ENCODE data around the gene CELSR1. TPM values are rescaled to one million over a fixed set of nuclear protein-coding genes. Genes with fewer than 3 reads are reported as not detected.
A peak's percentile ranks its signal among the peaks of the same experiment; 100 is the strongest.
"Not testable (repeated sequence)": the region's sequence is repeated elsewhere in the genome, so short reads cannot be mapped to it uniquely, and the experiment has no call there.

Gene CELSR1
- total and polyA plus RNA-seq, 5 experiments from 2014 or later: 0.19 to 1.2 (median 0.66) TPM

DNA sequence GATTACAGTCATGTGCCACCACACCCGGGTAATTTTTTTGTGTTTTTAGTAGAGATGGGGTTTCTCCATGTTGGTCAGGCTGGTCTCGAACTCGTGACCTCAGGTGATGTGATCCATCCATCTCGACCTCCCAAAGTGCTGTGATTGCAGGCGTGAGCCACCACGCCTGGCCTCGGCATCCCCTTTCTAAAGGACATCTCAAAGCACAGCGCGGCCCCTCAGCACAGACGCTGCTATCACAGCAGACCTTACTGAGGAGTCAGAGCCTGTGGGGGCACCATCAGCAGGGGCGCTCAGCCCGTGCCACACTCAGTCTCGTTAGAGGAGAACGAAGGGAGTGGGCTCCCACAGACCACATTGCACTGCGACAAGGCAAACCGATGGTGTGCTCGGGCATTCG, 19.4 kb downstream of the CELSR1 start:
- Mint-ChIP-seq H3K9me3 (no peaks in the 10 kb centered on the region), H3K27ac (no peak overlapping the region), H3K36me3 (no peaks in the 10 kb centered on the region), H3K4me1 (no peaks in the 10 kb centered on the region), H3K27me3 (peaks cover 0 to 4% (median 0%) of the 10 kb centered on the region in 5 donors), H3K4me3 (no peak overlapping the region)
- POLR2A ChIA-PET: no interaction called here
- ATAC-seq: no peak
- DNase-seq: no peak

DNA sequence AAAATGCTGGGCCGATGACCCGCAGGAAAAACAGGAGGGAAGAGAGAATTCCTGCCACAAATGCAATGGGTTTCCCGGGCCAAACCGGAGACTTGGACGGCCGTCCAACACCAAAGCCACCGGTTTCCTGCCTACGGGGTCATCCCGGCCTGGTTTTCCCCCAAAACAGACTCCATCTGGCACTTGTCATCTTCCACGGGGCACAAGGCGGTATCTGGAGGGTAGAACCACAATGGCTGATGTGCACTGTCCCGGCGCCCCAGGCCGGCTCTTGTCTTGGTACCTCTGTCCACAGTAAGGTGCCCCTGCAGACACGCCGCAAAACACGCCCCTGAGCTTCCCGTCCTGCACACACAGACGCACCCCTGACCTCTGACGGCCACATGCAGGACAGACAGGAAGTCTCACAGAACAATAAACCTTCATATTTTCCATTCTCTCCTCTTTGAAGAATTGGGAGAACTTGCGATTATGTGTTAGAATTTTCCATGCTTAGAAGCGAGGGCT, 20.1 kb downstream of the CELSR1 start:
- POLR2A ChIA-PET: no interaction called here
- H3K27ac Mint-ChIP-seq: peak overlapping the region in 1 of 10 donors; percentile 11
- H3K36me3 Mint-ChIP-seq: no peaks in the 10 kb centered on the region
- H3K4me1 Mint-ChIP-seq: no peaks in the 10 kb centered on the region
- ATAC-seq (no peak), DNase-seq (no peak)
- no peaks in the 10 kb centered on the region for H3K9me3 Mint-ChIP-seq
- H3K27me3 Mint-ChIP-seq: peaks cover 0 to 4% (median 0%) of the 10 kb centered on the region in 5 donors
- H3K4me3 Mint-ChIP-seq: no peak overlapping the region

DNA sequence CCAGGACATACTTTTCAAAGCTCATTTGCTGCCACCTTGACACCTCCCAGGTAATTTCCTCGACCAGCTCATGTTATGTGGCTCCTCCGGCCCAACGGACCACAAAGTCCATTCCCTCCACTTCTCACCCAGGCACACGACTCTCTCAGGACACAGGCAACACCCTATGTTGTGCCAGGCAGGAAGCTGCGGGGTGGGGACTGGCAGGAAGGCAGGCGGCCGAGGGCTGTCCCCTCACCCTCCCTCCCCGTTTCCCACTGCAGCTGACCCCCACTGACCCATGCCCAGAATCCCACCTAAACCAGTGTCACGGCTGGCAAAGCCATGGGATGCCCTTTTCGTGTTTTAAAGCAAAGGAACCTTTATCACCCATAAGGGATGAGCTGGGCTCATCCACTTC, 20.8 kb downstream of the CELSR1 start:
- no peaks in the 10 kb centered on the region for H3K4me1 Mint-ChIP-seq
- POLR2A ChIA-PET: no interaction called here
- H3K27ac Mint-ChIP-seq: no peak overlapping the region
- H3K9me3 Mint-ChIP-seq: no peaks in the 10 kb centered on the region
- DNase-seq (no peak), ATAC-seq (no peak)
- H3K4me3 Mint-ChIP-seq: no peak overlapping the region
- H3K36me3 Mint-ChIP-seq: no peaks in the 10 kb centered on the region
- H3K27me3 Mint-ChIP-seq: peaks cover 0 to 4% (median 0%) of the 10 kb centered on the region in 5 donors

DNA sequence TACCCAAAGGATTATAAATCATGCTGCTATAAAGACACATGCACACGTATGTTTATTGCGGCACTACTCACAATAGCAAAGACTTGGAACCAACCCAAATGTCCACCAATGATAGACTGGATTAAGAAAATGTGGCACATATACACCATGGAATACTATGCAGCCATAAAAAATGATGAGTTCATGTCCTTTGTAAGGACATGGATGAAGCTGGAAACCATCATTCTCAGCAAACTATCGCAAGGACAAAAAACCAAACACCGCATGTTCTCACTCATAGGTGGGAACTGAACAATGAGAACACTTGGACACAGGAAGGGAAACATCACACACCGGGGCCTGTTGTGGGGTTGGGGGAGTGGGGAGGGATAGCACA, 21.3 kb downstream of the CELSR1 start:
- POLR2A ChIA-PET, H3K4me1 Mint-ChIP-seq, H3K27ac Mint-ChIP-seq, DNase-seq, H3K9me3 Mint-ChIP-seq, ATAC-seq, H3K27me3 Mint-ChIP-seq, H3K4me3 Mint-ChIP-seq, H3K36me3 Mint-ChIP-seq: not testable (repeated sequence)

DNA sequence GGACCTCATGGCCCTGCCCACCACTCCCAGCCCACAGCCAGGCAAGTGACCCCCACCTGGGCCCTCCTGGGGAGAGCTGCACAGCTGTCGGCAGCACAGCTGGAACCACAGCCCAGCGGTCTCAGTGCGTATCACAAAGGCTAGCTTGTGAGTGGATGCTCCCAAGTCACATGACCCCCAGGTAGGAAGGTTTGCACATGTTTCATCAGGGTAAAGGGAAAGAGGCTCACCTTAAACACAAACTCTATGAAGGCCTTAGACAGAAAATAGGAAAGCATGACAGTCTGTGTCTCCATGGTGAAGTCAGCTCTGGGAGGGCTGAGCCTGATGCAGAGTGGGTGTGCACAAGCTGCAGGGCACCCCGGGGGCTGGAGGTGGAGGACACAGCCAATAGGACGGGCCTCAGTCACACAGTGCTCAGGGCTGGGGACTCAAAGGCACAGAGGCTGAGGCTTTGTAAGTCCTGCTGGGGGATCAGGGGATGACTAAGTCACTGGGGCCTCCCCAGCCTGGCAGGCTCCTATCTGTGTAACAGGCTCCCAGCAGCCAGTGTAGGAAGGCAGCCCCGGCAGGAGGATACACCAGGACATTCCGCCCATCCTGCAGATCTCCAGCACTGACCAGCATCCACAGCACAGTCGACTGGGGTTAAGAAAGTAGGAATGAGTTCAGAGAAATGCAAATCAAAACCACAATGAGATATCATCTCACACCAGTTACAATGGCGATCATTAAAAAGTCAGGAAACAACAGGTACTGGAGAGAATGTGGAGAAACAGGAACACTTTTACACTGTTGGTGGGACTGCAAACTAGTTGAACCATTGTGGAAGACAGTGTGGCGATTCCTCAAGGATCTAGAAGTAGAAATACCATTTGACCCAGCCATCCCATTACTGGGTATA, 22.0 kb downstream of the CELSR1 start:
- no peaks in the 10 kb centered on the region for H3K36me3 Mint-ChIP-seq
- no peak for DNase-seq
- H3K9me3 Mint-ChIP-seq: no peaks in the 10 kb centered on the region
- no peak for ATAC-seq
- H3K4me3 Mint-ChIP-seq: no peak overlapping the region
- H3K27ac Mint-ChIP-seq: no peak overlapping the region
- H3K27me3 Mint-ChIP-seq: no peaks in the 10 kb centered on the region
- POLR2A ChIA-PET: no interaction called here
- no peaks in the 10 kb centered on the region for H3K4me1 Mint-ChIP-seq

DNA sequence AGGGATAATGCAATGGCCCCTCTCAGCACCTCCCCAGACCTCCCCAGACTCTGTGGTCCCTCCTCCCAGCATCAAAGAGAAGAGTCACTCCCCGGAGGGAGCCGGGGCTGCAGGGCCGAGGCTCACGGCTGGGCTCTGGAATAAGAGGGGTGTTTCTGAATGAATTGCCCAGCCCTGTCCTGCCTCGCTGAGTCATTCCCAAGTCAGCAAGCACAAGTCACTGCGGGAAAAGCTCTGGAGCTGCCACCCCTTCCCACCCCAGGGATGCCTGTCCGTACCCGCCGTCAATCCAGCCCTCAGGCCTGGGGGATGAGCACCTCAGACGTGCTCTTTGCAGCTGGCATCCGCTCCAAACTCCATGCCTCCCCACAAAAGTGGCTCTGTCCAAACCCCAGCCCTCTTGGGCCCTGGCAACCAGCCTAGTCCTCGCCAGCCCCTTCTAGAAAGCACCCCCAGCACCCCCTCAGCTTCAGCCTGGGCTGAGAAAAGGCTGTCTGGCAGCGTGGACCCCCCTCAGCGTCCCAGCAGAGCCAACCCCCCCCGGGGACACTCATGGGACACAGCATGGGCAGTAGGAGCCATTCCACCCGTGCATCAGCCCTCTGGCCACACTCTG, 22.7 kb downstream of the CELSR1 start:
- POLR2A ChIA-PET: no interaction called here
- peak overlapping the region in 1 of 10 donors; percentile 18 for H3K27ac Mint-ChIP-seq
- no peak for DNase-seq
- H3K4me1 Mint-ChIP-seq: peaks cover 0 to 2% (median 1%) of the 10 kb centered on the region in 4 donors
- H3K4me3 Mint-ChIP-seq: no peak overlapping the region
- peaks cover 0 to 1% (median 0%) of the 10 kb centered on the region in 5 donors for H3K27me3 Mint-ChIP-seq
- ATAC-seq: no peak
- H3K36me3 Mint-ChIP-seq: no peaks in the 10 kb centered on the region
- H3K9me3 Mint-ChIP-seq: no peaks in the 10 kb centered on the region

DNA sequence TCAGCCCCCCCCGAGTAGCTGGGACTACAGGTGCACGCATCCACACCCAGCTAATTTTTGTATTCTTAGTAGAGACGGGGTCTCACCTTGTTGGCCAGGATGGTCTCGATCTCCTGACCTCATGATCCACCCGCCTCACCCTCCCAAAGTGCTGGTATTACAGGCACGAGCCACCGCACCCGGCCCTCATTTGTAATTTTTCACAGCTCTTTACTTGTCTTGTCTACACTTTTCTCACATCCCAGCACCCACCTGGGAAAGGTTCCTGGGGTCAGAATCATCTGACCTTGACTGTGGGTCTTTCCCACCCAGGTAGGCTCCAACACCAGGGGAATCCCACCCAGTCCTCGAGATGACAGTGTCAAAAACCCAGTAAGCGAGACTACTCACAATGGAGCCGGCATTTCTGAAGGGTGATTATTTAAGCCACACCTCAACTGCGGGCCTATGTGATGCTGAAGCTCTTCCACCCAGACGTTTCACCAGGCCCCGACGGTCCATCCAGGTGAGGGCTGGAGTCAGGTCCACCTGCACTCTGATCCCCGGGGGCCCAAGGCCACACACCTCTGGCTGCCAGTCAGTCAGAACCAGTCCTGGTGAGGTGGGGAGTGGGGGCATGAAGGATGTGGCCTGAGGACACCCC, 23.4 kb downstream of the CELSR1 start:
- H3K27ac Mint-ChIP-seq: no peak overlapping the region
- H3K4me3 Mint-ChIP-seq: no peak overlapping the region
- POLR2A ChIA-PET: no interaction called here
- ATAC-seq (no peak), DNase-seq (no peak)
- peaks cover 0 to 4% (median 0%) of the 10 kb centered on the region in 5 donors for H3K27me3 Mint-ChIP-seq
- H3K4me1 Mint-ChIP-seq: peaks cover 0 to 4% (median 1%) of the 10 kb centered on the region in 4 donors
- no peaks in the 10 kb centered on the region for H3K36me3 Mint-ChIP-seq
- H3K9me3 Mint-ChIP-seq: no peaks in the 10 kb centered on the region

DNA sequence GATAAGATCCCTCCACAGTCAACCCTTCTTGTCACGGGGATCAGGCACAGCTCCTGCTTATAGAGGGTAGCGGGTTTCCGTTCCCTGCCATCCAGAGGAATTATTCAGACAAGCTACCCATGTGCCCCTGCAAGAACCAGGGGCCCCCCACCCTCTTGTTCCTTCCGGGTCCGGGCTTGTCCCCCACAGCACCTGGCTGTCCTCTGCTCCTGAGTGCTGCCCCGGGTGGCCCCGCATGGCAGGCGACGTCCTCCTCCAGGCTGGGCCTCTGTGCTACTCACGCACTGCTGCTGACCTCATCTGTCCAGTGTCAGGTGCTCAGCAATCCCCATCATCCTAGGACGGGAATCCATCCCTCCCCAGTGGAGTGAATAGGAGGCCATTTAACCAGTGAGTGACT, 24.7 kb downstream of the CELSR1 start:
- DNase-seq (no peak), ATAC-seq (no peak)
- no peak overlapping the region for H3K27ac Mint-ChIP-seq
- POLR2A ChIA-PET: no interaction called here
- H3K27me3 Mint-ChIP-seq: peaks cover 0 to 5% (median 0%) of the 10 kb centered on the region in 5 donors
- no peak overlapping the region for H3K4me3 Mint-ChIP-seq
- H3K36me3 Mint-ChIP-seq: no peaks in the 10 kb centered on the region
- no peaks in the 10 kb centered on the region for H3K9me3 Mint-ChIP-seq
- peaks cover 0 to 4% (median 1%) of the 10 kb centered on the region in 4 donors for H3K4me1 Mint-ChIP-seq

DNA sequence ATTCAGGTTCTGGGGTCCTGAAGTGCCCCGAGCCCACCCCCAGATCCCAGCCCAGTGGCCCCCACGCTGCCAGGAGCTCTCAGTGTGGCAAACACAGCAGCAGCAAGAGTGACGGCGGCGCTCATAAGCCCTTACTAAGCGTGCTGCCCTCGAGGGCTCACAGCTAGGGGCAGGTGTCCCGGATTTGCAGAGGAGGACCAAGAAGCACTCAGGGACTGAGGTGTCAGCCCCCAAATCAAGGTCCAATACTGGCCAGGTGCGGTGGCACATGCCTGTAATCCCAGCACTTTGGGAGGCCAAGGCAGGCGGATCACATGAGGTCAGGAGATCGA, 25.4 kb downstream of the CELSR1 start:
- ATAC-seq: no peak
- POLR2A ChIA-PET: no interaction called here

DNA sequence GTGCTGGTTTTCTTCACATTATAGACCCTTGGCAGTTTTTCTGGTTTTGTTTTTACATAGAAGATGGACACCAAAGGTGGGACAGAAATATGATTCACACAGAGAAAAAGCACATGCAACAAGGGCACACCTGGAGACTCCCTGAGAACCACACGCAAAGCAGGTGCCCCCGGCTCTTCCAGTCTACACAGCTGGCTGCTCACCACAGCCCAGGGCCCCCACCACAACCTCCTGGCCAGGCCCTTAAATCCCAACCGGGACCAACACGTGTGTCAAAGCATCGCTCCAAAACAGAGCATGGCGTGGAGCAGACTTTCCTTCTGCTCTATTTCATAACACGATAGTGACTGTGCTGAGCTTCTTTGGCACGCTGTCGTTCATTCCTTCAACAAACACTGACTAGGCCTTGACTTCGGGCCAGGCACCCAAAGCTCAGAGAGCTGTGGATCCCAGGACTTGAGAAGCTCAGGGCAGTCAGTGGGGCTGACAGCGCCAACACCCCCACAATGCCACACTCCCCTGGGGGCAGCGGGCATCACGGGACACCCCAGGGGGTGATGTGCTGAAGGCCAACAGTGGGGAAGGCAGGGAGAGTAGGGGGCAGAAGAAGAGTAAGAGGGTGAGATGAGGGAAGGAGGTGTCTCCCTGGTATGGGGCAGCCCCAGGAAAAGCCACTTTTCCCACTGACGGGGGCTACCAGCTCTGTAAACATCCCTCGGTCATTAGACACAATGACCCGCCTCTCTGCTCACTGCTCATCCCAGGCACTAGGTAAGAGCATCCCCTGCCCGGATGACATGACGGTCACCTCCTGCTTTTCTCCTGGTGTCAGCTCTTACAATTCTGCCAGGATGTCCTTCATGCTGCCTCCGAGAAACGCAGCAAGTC, 26.0 kb downstream of the CELSR1 start:
- POLR2A ChIA-PET: no interaction called here
- Mint-ChIP-seq H3K27ac (no peak overlapping the region), H3K27me3 (peaks cover 0 to 5% (median 0%) of the 10 kb centered on the region in 5 donors)

More for the DNA sequence above, 25.4 kb downstream of the CELSR1 start:
- no peak for DNase-seq
- no peaks in the 10 kb centered on the region for H3K36me3 Mint-ChIP-seq
- H3K4me3 Mint-ChIP-seq: no peak overlapping the region
- no peaks in the 10 kb centered on the region for H3K9me3 Mint-ChIP-seq
- no peak overlapping the region for H3K27ac Mint-ChIP-seq
- H3K27me3 Mint-ChIP-seq: peaks cover 0 to 5% (median 0%) of the 10 kb centered on the region in 5 donors
- peaks cover 0 to 4% (median 1%) of the 10 kb centered on the region in 4 donors for H3K4me1 Mint-ChIP-seq

DNA sequence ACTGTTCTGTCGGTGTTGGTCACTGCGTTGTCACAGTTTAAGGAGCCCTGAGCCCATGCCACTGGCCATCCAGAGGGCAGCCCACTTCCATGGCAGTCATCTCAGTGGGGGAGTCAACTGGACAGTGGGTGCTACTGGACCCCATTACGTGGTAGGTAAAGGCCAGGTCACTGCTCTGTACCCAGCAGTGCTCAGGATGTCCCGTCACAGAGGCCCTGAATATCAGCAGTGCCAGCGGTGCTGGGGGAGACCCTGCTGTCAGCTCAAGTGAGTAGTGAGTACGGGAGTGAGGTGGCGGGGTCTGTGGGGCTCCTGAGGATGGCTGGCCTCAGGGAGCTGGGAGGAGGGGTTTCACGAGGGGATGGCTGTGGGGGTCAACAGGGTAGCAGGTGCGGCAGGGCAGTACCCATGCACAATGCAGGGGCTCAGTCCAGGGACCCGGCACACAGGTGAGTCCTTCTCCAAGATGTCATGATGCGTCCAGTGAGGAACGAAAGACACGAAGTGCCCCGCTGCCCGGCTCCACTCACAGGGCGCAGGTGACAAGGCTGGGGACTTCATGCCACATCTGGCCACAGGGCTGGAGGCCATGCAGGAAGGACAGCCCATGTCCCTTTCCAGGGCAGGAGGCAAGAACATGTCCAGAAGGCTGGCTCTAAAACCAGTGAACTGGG, 27.9 kb downstream of the CELSR1 start:
- H3K9me3 Mint-ChIP-seq: no peaks in the 10 kb centered on the region
- H3K4me1 Mint-ChIP-seq: peaks cover 0 to 4% (median 1%) of the 10 kb centered on the region in 4 donors

More for the DNA sequence above, 26.0 kb downstream of the CELSR1 start:
- ATAC-seq (no peak), DNase-seq (no peak)
- H3K9me3 Mint-ChIP-seq: no peaks in the 10 kb centered on the region
- no peak overlapping the region for H3K4me3 Mint-ChIP-seq
- peaks cover 0 to 4% (median 1%) of the 10 kb centered on the region in 4 donors for H3K4me1 Mint-ChIP-seq
- H3K36me3 Mint-ChIP-seq: no peaks in the 10 kb centered on the region

DNA sequence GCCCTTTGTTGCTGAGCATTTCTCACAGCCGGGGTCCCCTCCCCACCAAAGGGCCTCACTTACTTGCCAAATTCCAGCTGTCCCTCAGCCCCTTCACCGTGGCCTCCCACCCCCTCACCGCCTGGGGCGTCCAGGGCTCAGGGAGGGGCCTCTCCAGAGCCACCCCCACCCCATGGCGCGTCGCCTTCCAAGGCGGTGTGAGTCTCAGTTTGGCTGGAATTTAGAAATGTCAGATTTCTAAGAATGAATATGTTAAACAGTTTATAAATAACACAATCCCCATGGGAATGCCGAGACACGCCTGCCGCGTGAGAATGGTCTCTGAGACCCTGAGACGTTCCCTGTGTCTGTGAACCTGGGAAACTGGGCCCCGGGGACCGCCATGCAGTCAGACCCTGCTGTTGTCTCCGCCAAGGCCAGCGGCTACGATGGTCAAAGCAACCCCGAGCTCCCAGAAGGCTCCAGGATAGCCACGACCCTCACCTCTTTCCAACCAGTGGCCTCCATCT, 28.9 kb downstream of the CELSR1 start:
- Mint-ChIP-seq H3K27ac (no peak overlapping the region), H3K36me3 (no peaks in the 10 kb centered on the region), H3K4me3 (no peak overlapping the region), H3K9me3 (no peaks in the 10 kb centered on the region), H3K4me1 (peaks cover 0 to 4% (median 1%) of the 10 kb centered on the region in 4 donors), H3K27me3 (peaks cover 0 to 5% (median 0%) of the 10 kb centered on the region in 5 donors)
- DNase-seq (no peak), ATAC-seq (no peak)
- POLR2A ChIA-PET: no interaction called here

More for the DNA sequence above, 27.9 kb downstream of the CELSR1 start:
- POLR2A ChIA-PET: no interaction called here
- no peak for DNase-seq
- no peak overlapping the region for H3K4me3 Mint-ChIP-seq
- H3K27ac Mint-ChIP-seq: no peak overlapping the region
- no peak for ATAC-seq
- H3K27me3 Mint-ChIP-seq: peaks cover 0 to 5% (median 0%) of the 10 kb centered on the region in 5 donors
- no peaks in the 10 kb centered on the region for H3K36me3 Mint-ChIP-seq

Data from naive thymus-derived CD8-positive, alpha-beta T cell (primary cell).